ENCODE results near the gene C1orf198. TPM values are rescaled to one million over a fixed set of nuclear protein-coding genes. Genes with fewer than 3 reads are reported as not detected.

The C1orf198 gene
- total RNA-seq, 1 experiment from 2014 or later, result 22.9 TPM

- TF ChIP-seq EZH2phosphoT487 (IDR thresholded peaks at IDR 0.05; ENCODE audit: borderline replicate concordance) (no peak), ZFX (IDR thresholded peaks at IDR 0.05) (no peak), ATF3 (IDR thresholded peaks at IDR 0.05) (no peak)
These were observed 9.2 kb downstream of the C1orf198 start (continued) for GRCh38 chr1:230858918-230859729.

GRCh38 chr1:230858236-230858820, 10.0 kb downstream of the C1orf198 start:
- no peak overlapping the region for H3K4me2 ChIP-seq (ENCODE audit: low read length)
- ATAC-seq (no peak), DNase-seq (ENCODE audit: low read depth, low spot score) (no peak)
- H3K36me3 ChIP-seq (ENCODE audit: control insufficient read depth in 1 of 2, insufficient read depth in 2 of 2, low read length in 2 of 2), result no peaks in the 10 kb centered on the region
- intact Hi-C loops (cut with micrococcal nuclease), result no loop called here
- H3K9me3 ChIP-seq (ENCODE audit: control insufficient read depth in 1 of 2, insufficient read depth in 1 of 2, low read depth in 1 of 2, low read length in 2 of 2), result no peaks in the 10 kb centered on the region
- ChIA-PET POLR2A (no interaction called here), RAD21 (ENCODE audit: low non-redundant PET in 1 of 2, low total read pairs in 2 of 2, uncharacterized antibody in 2 of 2, unreplicated experiment in 2 of 2) (no interaction called here), CTCF (interaction anchor here (1.3 kb wide), 1 partner anchor 10 kb away, joined by 3 read pairs; no protein-coding TSS in a partner anchor)
- H4K20me1 ChIP-seq (ENCODE audit: insufficient read depth), result no peaks in the 10 kb centered on the region
- H3K4me1 ChIP-seq (ENCODE audit: control insufficient read depth in 1 of 2, insufficient read depth in 2 of 2, low read length in 2 of 2), result peaks cover 7 to 12% of the 10 kb centered on the region in 2 experiments
- H3K9me2 ChIP-seq (ENCODE audit: insufficient read depth), result no peaks in the 10 kb centered on the region
- no peak overlapping the region for H3K4me3 ChIP-seq (replicated peaks in 1 of 2; ENCODE audit: low read depth in 1 of 2, low read length in 2 of 2)
- no peak overlapping the region for H3K9ac ChIP-seq (ENCODE audit: low read length)
- peaks cover 56% of the 10 kb centered on the region for H3K79me2 ChIP-seq (ENCODE audit: insufficient read depth, low read length)
- no TSS peak for BruUV-seq (replicated peaks)
- H3K27me3 ChIP-seq (ENCODE audit: insufficient read depth, low read length), result no peaks in the 10 kb centered on the region
- TF ChIP-seq EZH2phosphoT487 (IDR thresholded peaks at IDR 0.05; ENCODE audit: borderline replicate concordance), result no peak
- TF ChIP-seq CTCF (IDR thresholded peaks at IDR 0.05 in 2 of 3, conservative IDR thresholded peaks at IDR 0.05 in 1 of 3; ENCODE audit: borderline replicate concordance in 1 of 3, insufficient read depth in 1 of 3, low read depth in 2 of 3, low read length in 2 of 3), result no peak
- TF ChIP-seq CEBPB (IDR thresholded peaks at IDR 0.05; ENCODE audit: low read depth), result no peak
- TF ChIP-seq TCF7L2 (IDR thresholded peaks at IDR 0.05; ENCODE audit: borderline replicate concordance, extremely low read depth, insufficient read depth, insufficient read length), result no peak
- no peak for TF ChIP-seq SIN3A (IDR thresholded peaks at IDR 0.05; ENCODE audit: low read depth)
- TF ChIP-seq ZNF274 (IDR thresholded peaks at IDR 0.05; ENCODE audit: low read depth, low read length), result no peak
- TF ChIP-seq FOSL1 (IDR thresholded peaks at IDR 0.05; ENCODE audit: low read depth), result no peak
- TF ChIP-seq ATF3 (IDR thresholded peaks at IDR 0.05), result no peak
- TF ChIP-seq EGR1 (IDR thresholded peaks at IDR 0.05; ENCODE audit: low read depth), result no peak
- no peak for TF ChIP-seq SRF (IDR thresholded peaks at IDR 0.05; ENCODE audit: low read depth)
- no peak for TF ChIP-seq YY1 (IDR thresholded peaks at IDR 0.05; ENCODE audit: extremely low read depth, insufficient replicate concordance, low read depth, low read length)
- TF ChIP-seq POLR2A (IDR thresholded peaks at IDR 0.05; ENCODE audit: borderline replicate concordance, extremely low read depth, insufficient read depth, insufficient read length), result no peak
- no peak for TF ChIP-seq JUND (IDR thresholded peaks at IDR 0.05)
- TF ChIP-seq REST (IDR thresholded peaks at IDR 0.05; ENCODE audit: low read depth), result no peak
- TF ChIP-seq EZH2 (IDR thresholded peaks at IDR 0.05), result no peak
- TF ChIP-seq ELF1 (IDR thresholded peaks at IDR 0.05; ENCODE audit: borderline replicate concordance, low read depth), result no peak
- no peak for TF ChIP-seq ZFX (IDR thresholded peaks at IDR 0.05)
- no peak for TF ChIP-seq MAX (IDR thresholded peaks at IDR 0.05)
- H2AFZ ChIP-seq (ENCODE audit: low read depth, low read length, poor library complexity, severe bottlenecking), result no peak overlapping the region
- H3K27ac ChIP-seq (ENCODE audit: low read depth, low read length), result no peak overlapping the region

Data from HCT116 (cell line).